Memory B cell (primary cell): ENCODE results near the gene SIRT1.

ENCODE experiments used
- ATAC-seq: fragments of 150-1000 bp; cut with Tn5 transposase; 2 replicates; pipeline ENCODE4 v1.10.0; 2021; ENCODE audit warnings: low read depth, mild to moderate bottlenecking, moderate library complexity
- DNase-seq, 2 donors: peaks; one replicate each; pipeline ENCODE4 v3.0.0; 2022; ENCODE audit warnings: low spot score in 2 of 2
- H3K27ac Mint-ChIP-seq: one replicate; pipeline ENCODE4 v1.8.0; 2022; ENCODE audit warnings: mild to moderate bottlenecking, moderate library complexity, mixed read lengths
- H3K27me3 Mint-ChIP-seq: one replicate; pipeline ENCODE4 v1.8.0; 2022; ENCODE audit warnings: mixed read lengths
- H3K36me3 Mint-ChIP-seq: one replicate; pipeline ENCODE4 v1.8.0; 2022; ENCODE audit warnings: mild to moderate bottlenecking, mixed read lengths
- H3K4me1 Mint-ChIP-seq: one replicate; pipeline ENCODE4 v1.8.0; 2022; ENCODE audit warnings: mixed read lengths
- H3K4me3 Mint-ChIP-seq: one replicate; pipeline ENCODE4 v1.8.0; 2022; ENCODE audit warnings: mild to moderate bottlenecking, moderate library complexity, mixed read lengths
- H3K9me3 Mint-ChIP-seq: one replicate; pipeline ENCODE4 v1.8.0; 2022; ENCODE audit warnings: mixed read lengths

The SIRT1 gene

DNA sequence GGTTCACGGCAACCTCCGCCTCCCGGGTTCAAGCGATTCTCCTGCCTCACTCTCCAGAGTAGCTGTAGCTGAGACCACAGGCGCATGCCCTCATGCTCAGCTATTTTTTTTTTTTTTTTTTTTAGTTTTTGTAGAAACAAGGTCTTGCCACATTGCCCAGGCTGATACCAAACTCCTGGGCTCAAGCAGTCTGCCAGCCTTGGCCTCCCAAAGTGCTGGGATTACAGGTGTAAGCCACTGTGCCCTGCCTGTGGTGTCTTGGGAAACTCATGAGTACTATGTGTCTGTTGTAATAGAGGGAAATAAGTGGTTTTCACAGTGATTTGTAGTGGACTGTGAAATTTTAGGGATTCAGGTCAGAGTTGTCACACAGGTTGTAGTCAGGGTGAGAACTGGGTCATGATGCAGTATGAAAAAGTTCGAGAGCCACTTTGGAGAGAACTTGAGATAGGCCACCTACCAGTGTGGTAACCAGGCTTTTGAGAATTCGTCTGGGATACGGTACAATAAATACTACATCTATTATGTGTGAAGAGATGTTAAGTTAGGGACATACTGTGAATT, 30.4 kb downstream of the SIRT1 start:
- DNase-seq (no peak), ATAC-seq (no peak)
- H3K9me3 Mint-ChIP-seq, result no peaks in the 10 kb centered on the region
- peak overlapping the region; percentile 28 for H3K27ac Mint-ChIP-seq
- H3K27me3 Mint-ChIP-seq, result no peaks in the 10 kb centered on the region
- H3K4me1 Mint-ChIP-seq, result peaks cover 19% of the 10 kb centered on the region
- peaks cover 27% of the 10 kb centered on the region for H3K36me3 Mint-ChIP-seq
- no peak overlapping the region for H3K4me3 Mint-ChIP-seq

DNA sequence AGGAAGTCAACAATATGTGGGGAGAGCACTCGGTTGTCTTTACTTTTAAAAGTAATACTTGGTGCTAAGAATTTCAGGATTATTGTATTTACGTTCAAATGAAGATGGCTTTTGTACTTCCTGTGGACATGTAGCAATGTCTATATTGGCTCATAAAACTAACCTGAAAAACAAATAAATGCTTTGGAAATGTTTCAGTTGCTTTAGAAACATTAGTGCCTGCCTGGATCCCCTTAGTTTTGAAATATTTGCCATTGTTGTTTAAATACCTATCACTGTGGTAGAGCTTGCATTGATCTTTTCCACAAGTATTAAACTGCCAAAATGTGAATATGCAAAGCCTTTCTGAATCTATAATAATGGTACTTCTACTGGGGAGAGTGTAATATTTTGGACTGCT, 32.7 kb downstream of the SIRT1 start:
- no peaks in the 10 kb centered on the region for H3K27me3 Mint-ChIP-seq
- DNase-seq (no peak), ATAC-seq (no peak)
- H3K4me3 Mint-ChIP-seq, result no peak overlapping the region
- H3K27ac Mint-ChIP-seq, result peak overlapping the region; percentile 73
- H3K9me3 Mint-ChIP-seq, result no peaks in the 10 kb centered on the region
- H3K36me3 Mint-ChIP-seq, result peaks cover 21% of the 10 kb centered on the region
- H3K4me1 Mint-ChIP-seq, result peaks cover 13% of the 10 kb centered on the region

DNA sequence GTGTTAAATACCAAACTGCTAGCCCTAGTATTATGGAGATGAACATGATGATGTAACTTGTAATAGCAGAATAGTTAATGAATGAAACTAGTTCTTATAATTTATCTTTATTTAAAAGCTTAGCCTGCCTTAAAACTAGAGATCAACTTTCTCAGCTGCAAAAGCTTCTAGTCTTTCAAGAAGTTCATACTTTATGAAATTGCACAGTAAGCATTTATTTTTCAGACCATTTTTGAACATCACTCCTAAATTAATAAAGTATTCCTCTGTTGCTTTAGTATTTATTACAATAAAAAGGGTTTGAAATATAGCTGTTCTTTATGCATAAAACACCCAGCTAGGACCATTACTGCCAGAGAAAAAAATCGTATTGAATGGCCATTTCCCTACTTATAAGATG, 33.2 kb downstream of the SIRT1 start:
- Mint-ChIP-seq H3K4me1 (peaks cover 10% of the 10 kb centered on the region), H3K4me3 (no peak overlapping the region), H3K27ac (peak overlapping the region; percentile 73), H3K9me3 (no peaks in the 10 kb centered on the region), H3K27me3 (no peaks in the 10 kb centered on the region), H3K36me3 (peaks cover 16% of the 10 kb centered on the region)
- no peak for DNase-seq
- no peak for ATAC-seq

DNA sequence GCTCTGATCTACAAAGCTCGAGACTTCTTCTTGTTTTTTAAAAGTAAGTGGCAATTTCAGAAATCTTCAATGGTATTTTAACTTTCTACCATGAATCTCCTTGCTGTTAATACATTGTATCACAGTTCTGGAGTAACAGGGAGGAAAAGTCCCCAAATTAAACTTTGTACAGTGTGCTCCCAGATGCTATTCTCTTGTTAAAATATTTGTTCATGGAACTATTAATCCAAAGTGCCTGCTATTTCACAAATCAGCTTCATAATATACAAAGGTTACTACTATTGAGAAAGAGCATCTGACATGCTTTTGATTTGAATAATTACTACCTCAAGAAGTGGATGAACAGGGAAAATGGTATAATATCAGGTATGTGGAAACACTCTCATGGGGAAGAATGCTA, 36.6 kb downstream of the SIRT1 start:
- Mint-ChIP-seq H3K4me1 (peaks cover 6% of the 10 kb centered on the region), H3K36me3 (peaks cover 13% of the 10 kb centered on the region), H3K9me3 (no peaks in the 10 kb centered on the region), H3K27ac (no peak overlapping the region), H3K27me3 (no peaks in the 10 kb centered on the region), H3K4me3 (no peak overlapping the region)
- DNase-seq (no peak), ATAC-seq (no peak)

DNA sequence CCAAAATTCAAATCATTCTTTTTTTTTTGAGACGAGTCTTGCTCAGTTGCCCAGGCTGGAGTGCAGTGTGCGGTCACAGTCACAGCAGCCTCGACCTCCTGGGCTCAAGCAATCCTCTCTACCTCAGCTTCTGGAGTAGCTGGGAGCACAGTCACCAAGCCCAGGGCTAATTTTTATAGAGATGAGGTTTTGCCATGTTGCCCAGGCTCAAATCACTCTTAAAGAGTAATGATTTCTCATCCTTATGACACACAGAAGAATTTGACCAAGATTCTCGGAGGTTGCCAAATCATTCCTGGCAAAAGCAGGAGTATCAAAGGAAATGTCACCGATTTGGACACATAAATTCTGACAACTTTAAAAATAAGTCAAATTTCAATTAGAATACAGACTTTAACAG, 39.1 kb downstream of the SIRT1 start:
- Mint-ChIP-seq H3K4me3 (no peak overlapping the region), H3K27ac (no peak overlapping the region), H3K27me3 (no peaks in the 10 kb centered on the region), H3K36me3 (peaks cover 17% of the 10 kb centered on the region), H3K4me1 (peaks cover under 1% of the 10 kb centered on the region), H3K9me3 (no peaks in the 10 kb centered on the region)
- DNase-seq (no peak), ATAC-seq (no peak)

DNA sequence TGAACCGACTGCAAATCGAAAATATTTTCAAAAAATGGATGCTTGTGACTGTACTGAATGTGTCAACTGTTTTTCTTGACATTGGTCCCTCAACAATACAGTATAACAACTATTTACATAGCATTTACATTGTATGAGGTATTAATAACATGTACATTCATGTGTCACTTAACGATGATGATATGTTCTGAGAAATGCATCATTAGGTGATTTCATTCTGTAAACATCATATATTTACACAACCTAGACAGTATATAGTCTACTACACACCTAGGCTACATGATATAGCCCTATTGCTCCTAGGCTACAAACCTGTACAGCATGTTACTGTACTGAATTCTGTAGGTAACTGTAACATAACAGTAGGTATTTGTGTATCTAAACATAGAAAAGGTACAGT, 39.7 kb downstream of the SIRT1 start:
- peaks cover 19% of the 10 kb centered on the region for H3K36me3 Mint-ChIP-seq
- no peak overlapping the region for H3K4me3 Mint-ChIP-seq
- no peaks in the 10 kb centered on the region for H3K4me1 Mint-ChIP-seq
- no peaks in the 10 kb centered on the region for H3K9me3 Mint-ChIP-seq
- no peaks in the 10 kb centered on the region for H3K27me3 Mint-ChIP-seq
- no peak for ATAC-seq
- no peak overlapping the region for H3K27ac Mint-ChIP-seq
- no peak for DNase-seq

DNA sequence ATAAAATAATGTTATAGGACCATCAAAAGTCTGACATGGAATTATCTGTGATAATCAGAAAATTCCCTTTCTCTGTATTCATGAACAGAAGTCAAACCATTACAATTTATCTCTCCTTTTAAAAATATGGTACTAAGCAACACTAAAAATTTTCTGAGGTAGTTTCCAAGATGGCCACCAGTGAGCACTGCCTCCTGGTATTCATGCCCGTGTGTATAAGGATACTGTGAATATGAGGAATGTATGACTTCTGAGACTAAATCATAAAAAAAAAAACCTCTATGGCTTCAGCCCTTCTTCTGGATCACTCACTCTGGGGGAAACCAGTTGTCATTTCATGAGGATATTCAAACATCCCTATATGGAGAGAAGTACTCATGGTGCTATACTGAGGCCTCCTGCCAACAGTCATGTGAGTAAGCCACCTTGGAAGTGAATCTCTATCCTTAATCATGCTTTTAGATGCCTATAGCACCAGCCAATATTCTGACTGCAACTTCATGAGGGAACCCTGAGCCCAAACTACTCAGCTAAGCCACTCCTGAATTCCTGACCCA, 41.1 kb downstream of the SIRT1 start:
- Mint-ChIP-seq H3K27ac (peak overlapping the region; percentile 53), H3K27me3 (no peaks in the 10 kb centered on the region), H3K4me3 (no peak overlapping the region), H3K36me3 (peaks cover 23% of the 10 kb centered on the region), H3K9me3 (no peaks in the 10 kb centered on the region), H3K4me1 (no peaks in the 10 kb centered on the region)
- ATAC-seq, result no peak
- no peak for DNase-seq

DNA sequence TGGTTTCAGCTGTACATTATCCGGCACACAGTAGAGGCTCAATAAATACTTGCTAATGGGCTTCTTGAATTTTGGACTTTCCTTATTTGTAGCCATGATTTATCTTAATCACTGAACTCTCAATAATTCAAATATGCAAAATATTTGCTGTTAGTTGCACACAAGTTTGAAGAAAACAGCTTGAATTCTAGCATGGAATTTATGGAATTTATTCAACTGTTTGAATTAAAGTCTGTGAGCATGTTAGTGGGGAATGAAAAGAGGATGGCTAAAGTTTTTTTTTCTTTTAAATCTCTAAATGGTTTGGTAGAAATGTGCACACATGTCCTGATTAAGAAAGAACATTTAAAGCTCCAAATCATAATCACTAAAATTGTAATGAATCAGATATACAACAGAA, 42.5 kb downstream of the SIRT1 start:
- no peak overlapping the region for H3K4me3 Mint-ChIP-seq
- peaks cover 22% of the 10 kb centered on the region for H3K36me3 Mint-ChIP-seq
- no peaks in the 10 kb centered on the region for H3K27me3 Mint-ChIP-seq
- H3K4me1 Mint-ChIP-seq, result no peaks in the 10 kb centered on the region
- ATAC-seq (no peak), DNase-seq (no peak)
- H3K27ac Mint-ChIP-seq, result no peak overlapping the region
- H3K9me3 Mint-ChIP-seq, result no peaks in the 10 kb centered on the region

DNA sequence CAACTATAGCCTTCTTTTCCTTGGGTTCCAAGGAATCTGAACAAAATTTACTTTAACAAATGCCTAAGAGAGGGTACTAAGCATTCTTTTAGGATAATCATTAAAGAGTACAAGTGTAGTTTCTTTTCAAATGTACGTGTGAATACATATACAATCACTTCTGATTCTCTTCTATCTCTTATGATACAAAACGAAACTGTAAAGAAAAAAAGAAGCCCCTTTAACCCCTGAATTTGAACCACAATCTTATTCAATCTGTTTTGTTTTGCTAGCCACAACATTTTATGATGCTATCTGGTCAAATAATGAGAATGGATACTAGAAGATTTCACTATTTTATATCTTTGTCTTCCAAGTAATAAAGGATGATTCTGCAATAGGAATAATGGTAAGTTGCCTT, 48.7 kb downstream of the SIRT1 start:
- H3K9me3 Mint-ChIP-seq, result no peaks in the 10 kb centered on the region
- H3K27ac Mint-ChIP-seq, result no peak overlapping the region
- H3K4me3 Mint-ChIP-seq, result no peak overlapping the region
- ATAC-seq (no peak), DNase-seq (no peak)
- H3K27me3 Mint-ChIP-seq, result no peaks in the 10 kb centered on the region
- H3K4me1 Mint-ChIP-seq, result no peaks in the 10 kb centered on the region
- peaks cover 24% of the 10 kb centered on the region for H3K36me3 Mint-ChIP-seq

DNA sequence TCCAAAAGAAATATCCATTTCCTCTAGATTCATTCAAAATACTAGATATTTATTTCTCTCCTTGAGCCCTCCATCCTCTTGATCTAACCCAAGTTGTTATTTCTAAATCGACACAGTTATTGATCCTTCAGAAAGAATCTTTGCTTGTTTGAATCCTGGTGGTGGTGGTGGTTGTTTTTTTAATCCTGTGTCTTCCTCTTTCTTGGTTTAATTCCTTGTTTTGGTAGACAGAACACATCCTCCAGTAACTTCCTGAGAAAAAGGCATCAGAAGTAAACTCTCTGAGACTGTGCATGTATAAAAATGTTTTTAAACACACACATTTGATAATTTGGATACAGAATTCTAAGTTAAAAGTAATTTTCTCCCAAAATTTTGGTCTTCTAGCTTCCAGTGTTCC, 49.9 kb downstream of the SIRT1 start:
- Mint-ChIP-seq H3K27me3 (no peaks in the 10 kb centered on the region), H3K4me1 (no peaks in the 10 kb centered on the region), H3K4me3 (no peak overlapping the region), H3K27ac (no peak overlapping the region), H3K9me3 (no peaks in the 10 kb centered on the region), H3K36me3 (peaks cover 22% of the 10 kb centered on the region)
- no peak for DNase-seq
- ATAC-seq, result no peak

DNA sequence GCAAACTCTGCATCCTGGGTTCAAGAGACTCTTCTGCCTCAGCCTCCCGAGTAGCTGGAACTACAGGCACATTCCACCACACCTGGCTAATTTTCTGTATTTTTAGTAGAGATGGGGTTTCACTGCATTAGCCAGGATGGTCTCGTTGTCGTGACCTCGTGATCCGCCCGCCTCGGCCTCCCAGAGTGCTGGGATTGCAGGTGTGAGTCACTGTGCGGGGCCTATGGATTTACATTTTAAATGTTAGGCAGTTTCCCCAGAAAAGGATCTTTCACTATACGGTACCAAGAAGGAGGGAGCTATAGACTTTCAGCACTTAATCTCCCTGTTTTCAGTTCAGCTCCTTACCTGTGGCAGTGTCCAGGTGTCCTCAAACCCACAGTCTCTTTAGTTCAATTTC, 50.8 kb downstream of the SIRT1 start:
- no peaks in the 10 kb centered on the region for H3K9me3 Mint-ChIP-seq
- H3K27ac Mint-ChIP-seq, result no peak overlapping the region
- DNase-seq (no peak), ATAC-seq (no peak)
- H3K27me3 Mint-ChIP-seq, result no peaks in the 10 kb centered on the region
- no peaks in the 10 kb centered on the region for H3K4me1 Mint-ChIP-seq
- H3K36me3 Mint-ChIP-seq, result peaks cover 22% of the 10 kb centered on the region
- no peak overlapping the region for H3K4me3 Mint-ChIP-seq

DNA sequence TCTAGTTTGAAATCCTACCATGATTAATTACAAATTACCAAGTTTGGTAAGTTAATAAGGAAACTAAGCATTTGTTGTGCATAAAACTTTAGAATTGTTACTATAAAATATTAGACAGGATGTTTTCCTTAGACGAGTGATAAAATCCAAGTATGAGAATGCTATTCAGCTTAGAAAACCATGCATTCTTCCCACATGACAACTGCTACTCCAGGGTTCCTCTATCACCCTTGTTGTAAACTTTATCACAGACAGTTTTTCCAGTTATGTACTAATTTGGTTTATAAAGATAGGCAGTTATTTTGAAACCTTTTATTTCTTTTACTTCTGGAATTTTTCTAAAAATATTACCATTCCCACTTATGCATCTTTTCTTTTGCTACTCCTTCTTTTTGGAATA, 52.0 kb downstream of the SIRT1 start:
- Mint-ChIP-seq H3K4me1 (no peaks in the 10 kb centered on the region), H3K9me3 (no peaks in the 10 kb centered on the region), H3K27me3 (no peaks in the 10 kb centered on the region), H3K27ac (no peak overlapping the region), H3K4me3 (no peak overlapping the region), H3K36me3 (peaks cover 22% of the 10 kb centered on the region)
- ATAC-seq (no peak), DNase-seq (no peak)

DNA sequence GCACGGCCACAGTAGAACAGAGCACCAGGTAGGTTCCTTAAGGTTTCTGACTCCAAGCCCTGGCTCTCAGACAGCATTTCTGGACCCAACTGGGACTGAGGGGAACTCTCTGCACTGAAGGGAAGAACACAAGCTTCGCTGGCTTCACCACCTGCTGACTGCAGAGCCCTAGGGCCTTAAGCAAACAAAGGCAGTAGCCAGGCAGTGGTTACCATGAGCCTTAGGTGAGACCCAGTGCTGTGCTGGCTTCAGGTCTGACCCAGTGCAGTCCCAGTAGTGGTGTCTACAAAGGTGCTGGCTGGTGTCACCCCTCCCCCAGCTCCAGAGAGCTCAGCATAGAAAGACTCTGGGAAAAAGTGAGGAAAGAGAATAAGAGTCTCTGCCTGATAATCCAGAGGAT, 59.5 kb downstream of the SIRT1 start:
- ATAC-seq (no peak), DNase-seq (no peak)
- Mint-ChIP-seq H3K9me3 (peaks cover 2% of the 10 kb centered on the region), H3K27me3 (no peaks in the 10 kb centered on the region), H3K36me3 (peaks cover 39% of the 10 kb centered on the region), H3K27ac (no peak overlapping the region), H3K4me1 (peaks cover 3% of the 10 kb centered on the region), H3K4me3 (no peak overlapping the region)

DNA sequence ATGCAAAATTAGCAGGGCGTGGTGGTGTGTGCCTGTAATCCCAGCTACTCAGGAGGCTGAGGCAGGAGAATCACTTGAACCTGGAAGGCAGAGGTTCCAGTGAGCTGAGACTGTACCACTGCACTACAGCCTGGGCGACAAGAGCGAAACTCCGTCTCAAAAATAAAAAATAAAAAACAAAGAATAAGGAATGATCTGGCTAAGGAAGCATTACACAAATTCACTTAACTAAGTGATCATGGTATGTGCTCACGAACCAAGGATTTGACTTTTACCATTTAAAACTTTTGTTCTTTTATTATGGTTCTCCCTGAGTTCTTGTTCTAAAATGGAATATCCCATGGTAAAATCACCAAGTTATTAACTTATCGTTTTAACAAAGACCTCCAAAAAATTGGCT, 71.2 kb downstream of the SIRT1 start:
- Mint-ChIP-seq H3K36me3 (peaks cover 23% of the 10 kb centered on the region), H3K9me3 (no peaks in the 10 kb centered on the region), H3K27ac (no peak overlapping the region), H3K4me1 (peaks cover 6% of the 10 kb centered on the region), H3K4me3 (no peak overlapping the region), H3K27me3 (no peaks in the 10 kb centered on the region)
- ATAC-seq (no peak), DNase-seq (no peak)

DNA sequence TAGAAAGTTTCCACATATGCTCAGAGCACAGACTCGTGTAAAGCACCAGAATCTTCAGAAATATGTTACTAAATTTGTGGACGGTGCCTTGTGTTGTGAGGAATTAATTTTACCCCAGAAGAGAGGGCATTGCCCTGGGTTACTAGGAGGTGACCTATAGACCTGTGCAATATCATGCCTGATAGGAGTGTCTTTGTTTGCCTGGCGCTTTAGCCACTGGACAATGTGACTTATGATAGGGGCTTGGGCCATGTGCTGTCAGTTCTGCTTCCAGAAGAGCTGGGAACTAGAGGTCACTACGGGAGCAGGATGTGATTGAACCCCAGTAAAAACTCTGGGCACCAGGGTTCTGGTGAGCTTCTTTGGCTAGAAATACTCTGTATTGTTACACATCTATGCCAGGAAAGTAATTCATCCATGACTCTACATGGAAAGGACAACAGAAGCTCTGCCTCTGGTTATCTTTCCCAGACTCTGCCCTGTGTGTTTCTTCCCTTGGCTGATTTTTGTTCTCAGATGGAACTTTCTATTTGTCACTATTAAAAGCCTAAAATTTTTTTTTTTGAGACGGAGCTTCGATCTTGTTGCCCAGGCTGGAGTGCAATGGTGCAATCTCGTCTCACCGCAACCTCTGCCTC, 75.5 kb downstream of the SIRT1 start:
- Mint-ChIP-seq H3K27ac (no peak overlapping the region), H3K9me3 (no peaks in the 10 kb centered on the region), H3K4me3 (no peak overlapping the region), H3K36me3 (peaks cover 19% of the 10 kb centered on the region), H3K27me3 (no peaks in the 10 kb centered on the region), H3K4me1 (no peaks in the 10 kb centered on the region)
- no peak for ATAC-seq
- no peak for DNase-seq
